Heart right ventricle (tissue), 16 donors: Measurements from ENCODE around the gene TRIM25. TPM values are rescaled to one million over a fixed set of nuclear protein-coding genes. Genes with fewer than 3 reads are reported as not detected.

Experiments used
- ATAC-seq, 8 donors: fragments of 200-7000 bp; cut with Tn5 transposase; one replicate each; pipeline ENCODE4 v1.9.1; 2020; ENCODE audit warnings: mild to moderate bottlenecking in 8 of 8, moderate library complexity in 8 of 8, moderate number of reproducible peaks in 1 of 8
- DNase-seq, 2 donors: peaks; one replicate each; pipeline ENCODE4 v3.0.0-alpha.2; 2020
- H3K27ac ChIP-seq, 10 donors: fragments of 200-600 bp; sonication (generic) in 2 of 10; one replicate each; pipeline versions ENCODE4 v1.5.0 to v1.8.0; 2020 to 2022; ENCODE audit warnings: mild to moderate bottlenecking in 3 of 10
- H3K27me3 ChIP-seq, 7 donors: fragments of 200-600 bp; one replicate each; pipeline ENCODE4 v1.8.0; 2021 to 2022; ENCODE audit warnings: mild to moderate bottlenecking in 2 of 7
- H3K36me3 ChIP-seq, 9 donors: fragments of 200-600 bp; sonication (generic) in 1 of 9; one replicate each; pipeline versions ENCODE4 v1.5.0 to v1.8.0; 2020 to 2022; ENCODE audit warnings: mild to moderate bottlenecking in 2 of 9
- H3K4me1 ChIP-seq, 9 donors: fragments of 200-600 bp; sonication (generic) in 1 of 9; one replicate each; pipeline versions ENCODE4 v1.5.0 to v1.8.0; 2020 to 2022; ENCODE audit warnings: mild to moderate bottlenecking in 4 of 9
- H3K4me3 ChIP-seq, 10 donors: fragments of 200-600 bp; sonication (generic) in 2 of 10; one replicate each; pipeline versions ENCODE4 v1.5.0 to v1.8.0; 2020 to 2022; ENCODE audit warnings: mild to moderate bottlenecking in 7 of 10, moderate library complexity in 2 of 10
- H3K9me3 ChIP-seq, 11 donors: fragments of 200-600 bp in 10 of 11; sonication (generic) in 2 of 11; one replicate each; pipeline versions ENCODE4 v1.5.0 to v1.8.0; 2013 to 2022; ENCODE audit warnings: mild to moderate bottlenecking in 2 of 11, control low read depth in 1 of 11, moderate library complexity in 1 of 11
- WGBS, 2 donors: extraction: QIAGEN DNeasy Blood & Tissue Kit; methylation state at CpG; one replicate each; pipeline ENCODE4 v1.1.7; 2013; ENCODE audit warnings: inconsistent platforms in 1 of 2; 5-methylcytosine and 5-hydroxymethylcytosine counted together
- intact Hi-C, 10 donors: fragments of 100-400 bp; cut with DNase I; formaldehyde crosslinking; loops; one replicate each; pipeline versions ENCODE4 v1.11.1 to v1.14.2; 2022
- polyA plus RNA-seq, 2 donors: library from polyadenylated mRNA; stranded (reverse); fragments of 200-250 nt; gene quantifications; one replicate each; pipeline ENCODE4 v1.2.3, GENCODE V29; 2013
- total RNA-seq, 10 donors: library from RNA; stranded (reverse); fragmentation: NEBNext Ultra II Directional in 3 of 10; extraction: Animal tissue kit (Norgen Biotek cat#: 25700) in 3 of 10; gene quantifications; one replicate each; pipeline versions ENCODE4 v1.2.1 to v1.2.4, GENCODE V29; 2021 to 2023
- TF ChIP-seq, protein P1 (sequence below), 9 donors: fragments of 200-600 bp; sonication (generic) in 2 of 9; IDR thresholded peaks; one replicate each; pipeline versions ENCODE4 v1.5.0 to v1.8.0; 2021 to 2022; ENCODE audit warnings: antibody characterized with exemption in 9 of 9, mild to moderate bottlenecking in 5 of 9, moderate library complexity in 1 of 9
- donor health status: Arrhythmogenic right ventricular cardiomyopathy.
- donor health status: ischemic (EF 13 %, LVEDD 7.1; RV severe dilation, severe dysfunction).
- donor health status: healthy with polysubstance abuse.
- donor health status: DM: no; HTN: yes; CAD: no.
- donor health status: DM: no; HTN: no; CAD: no.
- donor health status: ischemic (EF 25% LVEDD 6.9; RV normal size, moderate dysfunction).
- donor health status: ischemic (EF 25% LVEDD 5.7; RV mildly dilated, moderate dysfunction).
- donor health status: healthy.
- donor health status: DM: yes; HTN: yes; CAD: no.
- donor health status: Ischemic cardiomyopathy.
- donor health status: ischemic (EF 35%, LVEDD 5.7; RV mildly dilated, moderate dysfunction).
- donor health status: nonischemic (EF 11% LVEDD 7.7; RV severe dilation, severe dysfunction).
- donor health status: DM: yes; HTN: yes; CAD: no.
- donor health status: PGD.
- donor health status: ischemic (EF 29% LVEDD 5.4; RV normal size, mild dysfunction).
- donor health status: nonischemic (EF 23%, LVEDD 6.1; RV moderate dilation, normal function).

TRIM25 gene
- total and polyA plus RNA-seq, 12 donors, result 4.9 to 32.7 (median 15.2) TPM

DNA sequence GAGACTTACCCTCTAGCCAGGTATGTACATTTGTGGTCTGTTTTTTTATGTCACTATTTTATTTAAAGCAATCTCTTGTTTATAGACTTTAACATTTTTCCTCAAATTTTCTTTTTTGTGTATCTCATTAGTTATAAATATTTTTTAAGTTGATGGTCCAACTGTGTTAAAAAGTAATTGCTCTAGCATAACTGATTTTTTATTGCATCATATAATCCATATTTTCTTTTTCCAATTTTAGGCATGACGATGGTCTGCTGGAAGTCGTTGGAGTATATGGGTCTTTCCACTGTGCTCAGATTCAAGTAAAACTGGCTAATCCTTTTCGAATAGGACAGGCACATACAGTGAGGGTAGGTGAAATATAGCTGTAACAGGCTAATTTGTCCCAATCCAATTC, 52.0 kb downstream of the TRIM25 start:
- intact Hi-C loops, result loop anchor here in 1 of 10 donors (2.0 kb wide), 1 partner anchor 39 kb away; no protein-coding TSS in a partner anchor
- DNase-seq, result no peak
- TF ChIP-seq, protein P1, sequence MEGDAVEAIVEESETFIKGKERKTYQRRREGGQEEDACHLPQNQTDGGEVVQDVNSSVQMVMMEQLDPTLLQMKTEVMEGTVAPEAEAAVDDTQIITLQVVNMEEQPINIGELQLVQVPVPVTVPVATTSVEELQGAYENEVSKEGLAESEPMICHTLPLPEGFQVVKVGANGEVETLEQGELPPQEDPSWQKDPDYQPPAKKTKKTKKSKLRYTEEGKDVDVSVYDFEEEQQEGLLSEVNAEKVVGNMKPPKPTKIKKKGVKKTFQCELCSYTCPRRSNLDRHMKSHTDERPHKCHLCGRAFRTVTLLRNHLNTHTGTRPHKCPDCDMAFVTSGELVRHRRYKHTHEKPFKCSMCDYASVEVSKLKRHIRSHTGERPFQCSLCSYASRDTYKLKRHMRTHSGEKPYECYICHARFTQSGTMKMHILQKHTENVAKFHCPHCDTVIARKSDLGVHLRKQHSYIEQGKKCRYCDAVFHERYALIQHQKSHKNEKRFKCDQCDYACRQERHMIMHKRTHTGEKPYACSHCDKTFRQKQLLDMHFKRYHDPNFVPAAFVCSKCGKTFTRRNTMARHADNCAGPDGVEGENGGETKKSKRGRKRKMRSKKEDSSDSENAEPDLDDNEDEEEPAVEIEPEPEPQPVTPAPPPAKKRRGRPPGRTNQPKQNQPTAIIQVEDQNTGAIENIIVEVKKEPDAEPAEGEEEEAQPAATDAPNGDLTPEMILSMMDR (IDR thresholded peaks at IDR 0.05), result no peak
- Histone ChIP-seq H3K27me3 (no peaks in the 10 kb centered on the region), H3K27ac (no peak overlapping the region), H3K4me1 (no peaks in the 10 kb centered on the region), H3K9me3 (no peaks in the 10 kb centered on the region), H3K36me3 (peaks cover 0 to 97% (median 7%) of the 10 kb centered on the region in 9 donors), H3K4me3 (no peak overlapping the region)
- WGBS, 2 donors, result 95 to 96% methylated on average over 3 of the region's 3 CpGs
- no peak for ATAC-seq

DNA sequence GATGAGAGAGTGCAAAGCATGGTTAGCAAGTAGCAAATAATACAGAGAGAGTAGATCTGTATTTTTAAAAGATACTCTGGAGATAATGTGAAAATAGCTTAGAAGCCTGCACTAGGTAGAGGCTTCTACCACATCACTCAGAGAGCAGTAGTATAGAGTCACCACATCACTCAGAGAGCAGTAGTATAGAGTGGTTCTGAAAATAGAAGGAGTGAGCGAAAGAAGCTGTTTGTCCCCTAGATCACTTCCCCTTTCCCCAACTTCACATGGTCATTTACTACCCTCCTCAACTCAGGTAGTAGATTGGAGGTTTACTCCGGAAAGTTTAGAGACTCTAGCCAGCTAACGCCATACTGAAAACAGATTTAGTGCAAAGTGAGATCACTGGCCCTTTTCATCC, 62.8 kb downstream of the TRIM25 start:
- Histone ChIP-seq H3K27ac (peak overlapping the region in 5 of 10 donors; percentile 10 to 63 (median 36)), H3K4me1 (peaks cover 0 to 16% (median 4%) of the 10 kb centered on the region in 9 donors), H3K27me3 (no peaks in the 10 kb centered on the region), H3K4me3 (no peak overlapping the region), H3K9me3 (no peaks in the 10 kb centered on the region), H3K36me3 (peaks cover 0 to 74% (median 4%) of the 10 kb centered on the region in 9 donors)
- ATAC-seq (peak in 1 of 8 donors; percentile 45), DNase-seq (no peak)
- TF ChIP-seq, protein P1 (IDR thresholded peaks at IDR 0.05), result no peak
- intact Hi-C loops, result no loop called here
- 59 to 64% methylated on average over 3 of the region's 3 CpGs for WGBS, 2 donors

DNA sequence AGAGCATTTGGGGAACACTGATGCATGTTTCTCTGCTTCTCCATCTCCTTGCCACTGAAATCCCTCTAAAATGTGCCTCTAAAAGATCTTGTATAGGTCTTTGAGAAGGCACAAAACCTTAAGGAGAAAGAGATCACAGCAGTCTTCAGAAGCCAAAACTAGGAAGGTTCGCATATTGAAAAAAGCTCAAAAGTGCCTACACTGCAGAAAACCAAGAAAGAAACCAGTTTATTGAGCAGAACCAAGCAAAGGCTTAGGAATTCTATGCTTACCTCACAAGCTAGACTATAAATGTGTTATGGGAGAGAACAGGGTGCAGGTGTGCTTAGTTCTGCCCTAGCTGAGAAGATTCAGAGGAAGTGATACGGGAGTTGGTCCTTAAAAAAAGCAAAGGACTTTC, 63.3 kb downstream of the TRIM25 start:
- Histone ChIP-seq H3K27ac (peak overlapping the region in 3 of 10 donors; percentile 13 to 63 (median 58)), H3K9me3 (no peaks in the 10 kb centered on the region), H3K4me1 (peaks cover 0 to 16% (median 4%) of the 10 kb centered on the region in 9 donors), H3K4me3 (no peak overlapping the region), H3K27me3 (no peaks in the 10 kb centered on the region), H3K36me3 (peaks cover 0 to 74% (median 4%) of the 10 kb centered on the region in 9 donors)
- intact Hi-C loops, result no loop called here
- TF ChIP-seq, protein P1 (IDR thresholded peaks at IDR 0.05), result no peak
- ATAC-seq (no peak), DNase-seq (no peak)
- 81 to 84% methylated on average over 2 of the region's 2 CpGs for WGBS, 2 donors

DNA sequence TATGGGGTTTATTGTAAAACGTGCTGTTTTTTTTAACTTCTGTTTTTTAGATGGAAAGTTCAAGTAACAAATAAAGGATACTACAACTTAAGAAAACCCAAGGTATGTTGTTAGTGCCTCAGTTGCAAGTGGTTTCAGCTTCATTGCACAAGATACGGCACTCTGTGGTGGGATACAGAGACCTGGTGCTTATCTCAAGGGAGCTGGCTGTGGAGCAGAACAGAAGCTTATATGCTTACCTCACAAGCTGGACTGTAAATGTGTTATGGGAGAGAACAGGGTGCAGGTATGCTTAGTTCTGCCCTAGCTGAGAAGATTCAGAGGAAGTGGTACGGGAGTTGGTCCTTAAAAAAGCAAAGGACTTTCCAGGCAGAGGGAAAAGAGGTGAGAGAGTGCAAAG, 64.7 kb downstream of the TRIM25 start:
- no peak overlapping the region for H3K4me3 ChIP-seq
- no peaks in the 10 kb centered on the region for H3K27me3 ChIP-seq
- DNase-seq, result no peak
- intact Hi-C loops, result no loop called here
- 73 to 76% methylated on average over 3 of the region's 3 CpGs for WGBS, 2 donors
- no peak for ATAC-seq
- H3K36me3 ChIP-seq, result peaks cover 0 to 66% (median 4%) of the 10 kb centered on the region in 9 donors
- TF ChIP-seq, protein P1 (IDR thresholded peaks at IDR 0.05), result no peak
- no peaks in the 10 kb centered on the region for H3K9me3 ChIP-seq
- no peak overlapping the region for H3K27ac ChIP-seq
- peaks cover 0 to 16% (median 4%) of the 10 kb centered on the region in 9 donors for H3K4me1 ChIP-seq
